Ovary (tissue), 9 donors: ENCODE data around the gene ZNF408. TPM values are rescaled to one million over a fixed set of nuclear protein-coding genes. Genes with fewer than 3 reads are reported as not detected.

Source experiments
- DNase-seq, 5 donors: peaks; one replicate each; pipeline ENCODE4 v3.0.0-alpha.2; 2019 to 2020
- H3K27ac ChIP-seq, 2 donors: fragments of 200-600 bp; one replicate each; pipeline versions ENCODE4 v1.5.1 to v1.8.0; 2019 to 2022
- H3K27me3 ChIP-seq: fragments of 200-600 bp; one replicate; pipeline ENCODE4 v1.8.0; 2022
- H3K36me3 ChIP-seq: fragments of 200-600 bp; sonication (generic); one replicate; pipeline ENCODE4 v1.5.1; 2019
- H3K4me1 ChIP-seq: one replicate; pipeline ENCODE4 v1.8.1; 2013; ENCODE audit warnings: mild to moderate bottlenecking, moderate library complexity; ENCODE audit not compliant: insufficient read depth
- H3K4me3 ChIP-seq: fragments of 200-600 bp; sonication (generic); one replicate; pipeline ENCODE4 v1.5.1; 2017
- H3K9me3 ChIP-seq, 2 donors: fragments of 200-600 bp in 1 of 2; sonication (generic) in 1 of 2; one replicate each; pipeline versions ENCODE4 v1.5.1 to v1.8.1; 2013 to 2019; ENCODE audit warnings: mild to moderate bottlenecking in 1 of 2, moderate library complexity in 1 of 2
- CTCF ChIP-seq, 3 donors: fragments of 450-650 bp in 2 of 3; fragments of 200-600 bp in 1 of 3; IDR thresholded peaks; one replicate each; pipeline versions ENCODE4 v1.5.1 to v1.8.0; 2016 to 2022; ENCODE audit warnings: antibody characterized with exemption in 3 of 3, mild to moderate bottlenecking in 1 of 3
- EP300 ChIP-seq: sonication (generic); formaldehyde crosslinking; IDR thresholded peaks from one replicate; pipeline ENCODE4 v1.6.1; 2017; ENCODE audit warnings: antibody characterized with exemption
- POLR2A ChIP-seq: fragments of 450-650 bp; IDR thresholded peaks from one replicate; pipeline ENCODE4 v1.6.1; 2017; ENCODE audit warnings: antibody characterized with exemption, mild to moderate bottlenecking, moderate library complexity
- WGBS, 3 donors: extraction: QIAGEN DNeasy Blood & Tissue Kit in 1 of 3; methylation state at CpG; one replicate each; pipeline versions ENCODE4 v1.1.5 to v1.1.7; 2013 to 2017; 5-methylcytosine and 5-hydroxymethylcytosine counted together
- intact Hi-C, 4 donors: fragments of 100-400 bp; cut with DNase I; formaldehyde crosslinking; loops; one replicate each; pipeline versions ENCODE4 v1.11.0 to v1.15.1; 2022 to 2023
- microRNA-seq, 3 donors: library from miRNA; unstranded; fragments of <30 nt; microRNA quantifications; one replicate each; pipeline versions ENCODE4 to v1.2.0, GENCODE V29; 2019 to 2020
- polyA plus RNA-seq, 2 donors: library from polyadenylated mRNA; stranded (reverse); fragments of 200-250 nt in 1 of 2; fragments of 350-450 nt in 1 of 2; fragmentation: Illumina TruSeq in 1 of 2; extraction: RNeasy Lipid Tissue Mini Kit (QIAGEN cat#74804) in 1 of 2; gene quantifications; one replicate each; pipeline ENCODE4 v1.2.3, GENCODE V29; 2013 to 2014
- small RNA-seq: library from RNA; depleted of rRNA; stranded (forward); fragments of <200 nt; gene quantifications from one replicate; pipeline ENCODE3, GENCODE V24; 2016
- total RNA-seq, 7 donors: library from RNA; depleted of rRNA in 2 of 7; stranded (reverse); fragments of >200 nt in 2 of 7; fragmentation: NEBNext Ultra II Directional in 3 of 7; extraction: Animal tissue kit (Norgen Biotek cat#: 25700) in 3 of 7; gene quantifications; one replicate each; pipeline versions ENCODE4 v1.1.0 to v1.2.4, GENCODE V29; 2016 to 2023
- donor health status: DM: no; HTN: no; CAD: no; lungs with moderate emphysema.
- donor health status: DM: no; HTN: no; CAD: no.
- donor health status: Bipolar disorder and iron deficiency.
- donor health status: DM: yes; HTN: yes; CAD: no.
- donor health status: DM: no; HTN: no; CAD: no.
- donor health status: DM: yes; HTN: yes; CAD: no.

The ZNF408 gene
- total and polyA plus RNA-seq, 9 donors = 1.4 to 11.6 (median 7.8) TPM

- TF ChIP-seq CTCF (IDR thresholded peaks at IDR 0.05) (no peak), POLR2A (no peak), EP300 (no peak)
- Histone ChIP-seq H3K9me3 (no peaks in the 10 kb centered on the region), H3K4me1 (no peaks in the 10 kb centered on the region), H3K27ac (no peak overlapping the region), H3K36me3 (no peaks in the 10 kb centered on the region), H3K27me3 (no peaks in the 10 kb centered on the region), H3K4me3 (no peak overlapping the region)
- intact Hi-C loops = no loop called here
- DNase-seq = no peak
- 66 to 89% (median 72%) methylated on average over 1 of the region's 1 CpG for whole genome bisulfite sequencing, 3 donors
These were observed 44.5 kb downstream of the ZNF408 start for GRCh38 chr11:46745328-46745727.

- no peak for TF ChIP-seq POLR2A
- no peak for TF ChIP-seq CTCF (IDR thresholded peaks at IDR 0.05)
- no peak for TF ChIP-seq EP300
- Histone ChIP-seq H3K4me3 (no peak overlapping the region), H3K27ac (no peak overlapping the region), H3K36me3 (no peaks in the 10 kb centered on the region), H3K9me3 (no peaks in the 10 kb centered on the region), H3K4me1 (no peaks in the 10 kb centered on the region), H3K27me3 (no peaks in the 10 kb centered on the region)
- intact Hi-C loops = no loop called here
- no peak for DNase-seq
- WGBS, 3 donors = 85 to 93% (median 87%) methylated on average over 3 of the region's 3 CpGs
These were observed 45.2 kb downstream of the ZNF408 start for GRCh38 chr11:46745995-46746394.

- no peaks in the 10 kb centered on the region for H3K4me1 ChIP-seq
- intact Hi-C loops = no loop called here
- H3K4me3 ChIP-seq = no peak overlapping the region
- H3K9me3 ChIP-seq = no peaks in the 10 kb centered on the region
- no peaks in the 10 kb centered on the region for H3K36me3 ChIP-seq
- TF ChIP-seq POLR2A (no peak), CTCF (IDR thresholded peaks at IDR 0.05) (no peak), EP300 (no peak)
- H3K27ac ChIP-seq = no peak overlapping the region
- no peak for DNase-seq
- WGBS, 3 donors = 90 to 93% (median 92%) methylated on average over 6 of the region's 6 CpGs
- H3K27me3 ChIP-seq = no peaks in the 10 kb centered on the region
These were observed 46.3 kb downstream of the ZNF408 start for GRCh38 chr11:46747150-46747549.

Small RNA genes within 50 kb of the gene (microRNA-seq; reads per million reads assigned to microRNA genes)
- 0 to 0.75 (median 0.47) reads per million in 3 donors for gene MIR5582

Small RNA genes within 50 kb of the gene (small RNA-seq; reads per million reads assigned to genes)
- not detected for gene MIR5582

Other genes with a start within 250 kb of the ZNF408 start
- gene AMBRA1, start 107.0 kb upstream of the ZNF408 start, total RNA-seq = 10 to 100 TPM; 22.3 to 38.1 (median 34.4) TPM
- 10 to 100 TPM; 18.7 to 22.0 TPM for gene AMBRA1, start 107.0 kb upstream of the ZNF408 start, polyA plus RNA-seq
- 1 to 10 TPM; 1.4 to 4.9 (median 3.2) TPM for gene HARBI1, start 83.8 kb upstream of the ZNF408 start, total RNA-seq
- gene HARBI1, start 83.8 kb upstream of the ZNF408 start, polyA plus RNA-seq = 1 to 10 TPM; 1.3 to 2.2 TPM
- 10 to 100 TPM; 41.8 to 60.1 (median 54.5) TPM for gene ATG13, start 83.5 kb upstream of the ZNF408 start, total RNA-seq
- 100 to 1,000 TPM in 1 of 2 donors, 10 to 100 TPM in 1; 37.2 to 119 TPM for gene ATG13, start 83.5 kb upstream of the ZNF408 start, polyA plus RNA-seq
- 10 to 100 TPM; 24.1 to 95.9 (median 74.9) TPM for gene ARHGAP1, start 412 bp upstream of the ZNF408 start, total RNA-seq
- gene ARHGAP1, start 412 bp upstream of the ZNF408 start, polyA plus RNA-seq = 10 to 100 TPM; 36.2 to 50.7 TPM
- gene F2, start 18.2 kb downstream of the ZNF408 start, total RNA-seq = under 1 TPM in 4 of 7 donors, not detected in 3; 0.12 to 1.00 (median 0.37) TPM
- under 1 TPM; 0.10 to 0.30 TPM for gene F2, start 18.2 kb downstream of the ZNF408 start, polyA plus RNA-seq
- gene CKAP5, start 145.2 kb downstream of the ZNF408 start, total RNA-seq = 100 to 1,000 TPM in 3 of 7 donors, 10 to 100 TPM in 4; 27.6 to 110 (median 94.6) TPM
- gene CKAP5, start 145.2 kb downstream of the ZNF408 start, polyA plus RNA-seq = 10 to 100 TPM; 25.8 to 62.2 TPM
- 10 to 100 TPM in 4 of 7 donors, 1 to 10 TPM in 3; 4.4 to 20.6 (median 11.6) TPM for gene LRP4, start 217.5 kb downstream of the ZNF408 start, total RNA-seq
- gene LRP4, start 217.5 kb downstream of the ZNF408 start, polyA plus RNA-seq = 10 to 100 TPM in 1 of 2 donors, 1 to 10 TPM in 1; 5.4 to 16.2 TPM
- 10 to 100 TPM; 20.3 to 42.6 (median 25.6) TPM for gene CSTPP1, start 235.7 kb downstream of the ZNF408 start, total RNA-seq
- 10 to 100 TPM; 20.6 to 25.8 TPM for gene CSTPP1, start 235.7 kb downstream of the ZNF408 start, polyA plus RNA-seq